ENCODE measurements around the gene TMEM185B. TPM values are rescaled to one million over a fixed set of nuclear protein-coding genes. Genes with fewer than 3 reads are reported as not detected.
"Not testable (repeated sequence)": the region's sequence is repeated elsewhere in the genome, so short reads cannot be mapped to it uniquely, and the experiment has no call there.

Gene TMEM185B
- total RNA-seq, 4 donors from 2014 or later: 35.9 to 47.9 (median 44.6) TPM

DNA sequence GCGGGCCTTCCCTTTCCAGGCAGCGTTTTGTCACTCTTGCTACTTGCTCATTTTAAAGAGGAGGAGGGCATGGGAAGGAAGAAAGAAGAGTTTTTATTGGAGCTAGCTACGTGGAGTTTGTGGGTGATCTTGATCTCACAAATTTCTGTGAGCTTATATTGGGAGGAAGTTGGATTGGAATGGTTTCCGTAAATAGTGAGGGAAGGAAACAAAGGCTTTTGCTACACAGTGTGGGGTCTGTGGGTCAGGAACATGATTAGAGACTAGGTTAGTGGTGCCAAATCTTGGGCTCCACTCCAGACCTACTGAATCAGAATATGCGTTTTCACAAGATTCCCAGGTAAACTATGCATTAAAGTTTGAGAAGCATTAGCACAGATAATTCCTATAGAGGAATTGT is 37.5 kb upstream of the TMEM185B start:
- no peak for TF ChIP-seq CTCF (IDR thresholded peaks at IDR 0.05)
- TF ChIP-seq POLR2A (IDR thresholded peaks at IDR 0.05): no peak
- 73 to 92% methylated on average over 5 of the region's 5 CpGs for WGBS, 2 donors
- Histone ChIP-seq H3K27me3 (no peaks in the 10 kb centered on the region), H3K4me3 (replicated peaks in 1 of 3) (no peak overlapping the region), H3K27ac (no peak overlapping the region), H3K36me3 (no peaks in the 10 kb centered on the region), H3K4me1 (peaks cover 0 to 35% of the 10 kb centered on the region in 2 donors), H3K9me3 (no peaks in the 10 kb centered on the region)
- no peak for DNase-seq
- intact Hi-C loops (cut with DNase I): no loop called here

GRCh38 chr2:120259939-120260338 is 36.7 kb upstream of the TMEM185B start:
- H3K4me3 ChIP-seq (replicated peaks in 1 of 3); H3K9me3 ChIP-seq; H3K27me3 ChIP-seq; H3K27ac ChIP-seq; intact Hi-C loops (cut with DNase I); H3K36me3 ChIP-seq; DNase-seq: not testable (repeated sequence)
- WGBS, 2 donors: 97 to 100% methylated on average over 3 to 9 of the region's 15 CpGs
- peaks cover 0 to 35% of the 10 kb centered on the region in 2 donors for H3K4me1 ChIP-seq

GRCh38 chr2:120258196-120258595 is 35.0 kb upstream of the TMEM185B start:
- no peaks in the 10 kb centered on the region for H3K36me3 ChIP-seq
- no peak overlapping the region for H3K27ac ChIP-seq
- DNase-seq: no peak
- H3K27me3 ChIP-seq: no peaks in the 10 kb centered on the region
- intact Hi-C loops (cut with DNase I): no loop called here
- no peak for TF ChIP-seq CTCF (IDR thresholded peaks at IDR 0.05)
- no peak for TF ChIP-seq POLR2A (IDR thresholded peaks at IDR 0.05)
- 71 to 82% methylated on average over 9 of the region's 9 CpGs for WGBS, 2 donors
- H3K4me3 ChIP-seq (replicated peaks in 1 of 3): no peak overlapping the region
- no peaks in the 10 kb centered on the region for H3K9me3 ChIP-seq
- H3K4me1 ChIP-seq: peaks cover 7 to 46% of the 10 kb centered on the region in 2 donors

DNA sequence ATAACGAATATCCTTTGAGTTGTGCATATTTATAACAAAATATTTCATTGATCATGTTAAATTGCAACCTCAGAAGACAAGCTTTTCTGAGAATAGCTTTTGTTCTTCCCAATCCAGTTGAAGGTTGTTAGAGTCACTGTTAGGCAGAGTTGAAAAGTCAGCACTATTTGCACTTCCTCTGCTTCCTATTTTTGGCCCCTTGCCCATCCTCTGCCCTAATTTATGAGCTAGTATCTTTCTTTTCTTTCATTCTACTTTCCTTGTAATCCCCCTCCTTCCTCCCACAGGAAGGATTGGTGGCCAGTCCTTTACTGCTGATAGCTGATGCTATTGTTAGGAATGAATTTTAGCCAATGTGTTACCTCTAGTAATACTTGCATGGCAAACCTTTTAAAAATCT is 34.3 kb upstream of the TMEM185B start:
- Histone ChIP-seq H3K4me1 (peaks cover 7 to 44% of the 10 kb centered on the region in 2 donors), H3K4me3 (replicated peaks in 1 of 3) (no peak overlapping the region), H3K36me3 (no peaks in the 10 kb centered on the region), H3K9me3 (no peaks in the 10 kb centered on the region), H3K27ac (no peak overlapping the region), H3K27me3 (no peaks in the 10 kb centered on the region)
- TF ChIP-seq POLR2A (IDR thresholded peaks at IDR 0.05) (no peak), CTCF (IDR thresholded peaks at IDR 0.05) (no peak)
- intact Hi-C loops (cut with DNase I): no loop called here
- WGBS, 2 donors: 50 to 66% methylated on average over 1 of the region's 1 CpG
- DNase-seq: peak in 1 of 2 donors; percentile 14

DNA sequence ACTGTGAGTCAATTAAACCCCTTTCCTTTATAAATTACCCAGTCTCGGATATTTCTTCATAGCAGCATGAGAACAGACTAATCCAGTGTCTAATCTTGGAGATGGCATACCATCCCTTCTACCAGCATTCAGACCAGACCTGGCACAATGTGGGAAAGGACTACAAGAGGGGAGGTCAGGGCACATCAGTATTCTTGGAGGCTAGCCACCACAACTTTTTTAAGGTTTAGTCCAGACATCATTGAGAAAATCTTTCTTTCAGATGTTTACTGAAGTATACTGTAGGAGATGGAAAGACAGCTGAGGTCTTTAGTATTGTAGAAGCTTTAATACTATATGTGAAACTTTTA is 33.4 kb upstream of the TMEM185B start:
- Histone ChIP-seq H3K9me3 (no peaks in the 10 kb centered on the region), H3K27me3 (no peaks in the 10 kb centered on the region), H3K4me1 (peaks cover 7 to 45% of the 10 kb centered on the region in 2 donors), H3K36me3 (no peaks in the 10 kb centered on the region), H3K27ac (no peak overlapping the region), H3K4me3 (replicated peaks in 1 of 3) (no peak overlapping the region)
- TF ChIP-seq CTCF (IDR thresholded peaks at IDR 0.05): no peak
- TF ChIP-seq POLR2A (IDR thresholded peaks at IDR 0.05): no peak
- DNase-seq: no peak
- WGBS, 2 donors: 86 to 88% methylated on average over 1 of the region's 1 CpG
- intact Hi-C loops (cut with DNase I): no loop called here

Measured in thyroid gland (tissue), 4 donors.